Measurements from ENCODE around the gene ARID4B. TPM values are rescaled to one million over a fixed set of nuclear protein-coding genes. Genes with fewer than 3 reads are reported as not detected.

The ARID4B gene
- total RNA-seq, 1 experiment from 2014 or later, result 34.2 TPM

GRCh38 chr1:235169986-235170385 lies 158.0 kb downstream of the ARID4B start:
- H3K36me3 ChIP-seq (ENCODE audit: control insufficient read depth, insufficient read depth, low read length), result 0 out of 2 replicates have a peak, but pooled peaks cover 2% of the 10 kb centered on the region
- DNase-seq, result no peak
- intact Hi-C loops (cut with micrococcal nuclease; ENCODE audit: unreplicated experiment), result no loop called here
- no TSS peak for BruUV-seq (replicated peaks)
- no peak for TF ChIP-seq CTCF (IDR thresholded peaks at IDR 0.05; ENCODE audit: insufficient read depth in 1 of 2, low read depth in 1 of 2, low read length in 1 of 2, severe bottlenecking in 1 of 2, unreplicated experiment in 1 of 2)
- H3K4me1 Mint-ChIP-seq (ENCODE audit: low read depth, unreplicated experiment), result no peaks in the 10 kb centered on the region
- no peak overlapping the region for H3K4me3 Mint-ChIP-seq (ENCODE audit: unreplicated experiment)
- no peaks in the 10 kb centered on the region for H3K9me3 ChIP-seq
- ChIA-PET POLR2A (no interaction called here), CTCF (no interaction called here)
- no peaks in the 10 kb centered on the region for H3K27me3 Mint-ChIP-seq (ENCODE audit: insufficient read depth, unreplicated experiment)
- no peaks in the 10 kb centered on the region for H3K9me3 Mint-ChIP-seq (ENCODE audit: unreplicated experiment)
- H3K4me1 ChIP-seq, result no peaks in the 10 kb centered on the region
- no peak overlapping the region for H3K4me3 ChIP-seq (ENCODE audit: low read depth, low read length)
- H3K27me3 ChIP-seq (replicated peaks; ENCODE audit: control insufficient read depth, insufficient read depth, low read length), result no peaks in the 10 kb centered on the region
- peaks cover 69% of the 10 kb centered on the region for H3K36me3 Mint-ChIP-seq (ENCODE audit: insufficient read depth, unreplicated experiment)
- no peak overlapping the region for H3K27ac Mint-ChIP-seq (ENCODE audit: unreplicated experiment)

GRCh38 chr1:235168375-235168774 lies 159.6 kb downstream of the ARID4B start:
- Mint-ChIP-seq H3K36me3 (ENCODE audit: insufficient read depth, unreplicated experiment) (peaks cover 66% of the 10 kb centered on the region), H3K4me1 (ENCODE audit: low read depth, unreplicated experiment) (no peaks in the 10 kb centered on the region), H3K4me3 (ENCODE audit: unreplicated experiment) (no peak overlapping the region), H3K27ac (ENCODE audit: unreplicated experiment) (no peak overlapping the region), H3K27me3 (ENCODE audit: insufficient read depth, unreplicated experiment) (no peaks in the 10 kb centered on the region), H3K9me3 (ENCODE audit: unreplicated experiment) (no peaks in the 10 kb centered on the region)
- Histone ChIP-seq H3K4me3 (ENCODE audit: low read depth, low read length) (no peak overlapping the region), H3K9me3 (no peaks in the 10 kb centered on the region), H3K27me3 (replicated peaks; ENCODE audit: control insufficient read depth, insufficient read depth, low read length) (no peaks in the 10 kb centered on the region), H3K36me3 (ENCODE audit: control insufficient read depth, insufficient read depth, low read length) (0 out of 2 replicates have a peak, but pooled peaks cover 2% of the 10 kb centered on the region), H3K4me1 (no peaks in the 10 kb centered on the region)
- ChIA-PET POLR2A (interaction anchor here (0.6 kb wide), 1 partner anchor 59 kb away, joined by 3 read pairs; no protein-coding TSS in a partner anchor), CTCF (interaction anchor here (0.7 kb wide), 1 partner anchor 249 kb away, joined by 3 read pairs; no protein-coding TSS in a partner anchor)
- intact Hi-C loops (cut with micrococcal nuclease; ENCODE audit: unreplicated experiment), result no loop called here
- no TSS peak for BruUV-seq (replicated peaks)
- TF ChIP-seq CTCF (IDR thresholded peaks at IDR 0.05; ENCODE audit: insufficient read depth in 1 of 2, low read depth in 1 of 2, low read length in 1 of 2, severe bottlenecking in 1 of 2, unreplicated experiment in 1 of 2), result no peak
- DNase-seq, result no peak

- Mint-ChIP-seq H3K36me3 (ENCODE audit: insufficient read depth, unreplicated experiment) (peaks cover 32% of the 10 kb centered on the region), H3K27me3 (ENCODE audit: insufficient read depth, unreplicated experiment) (no peaks in the 10 kb centered on the region), H3K4me1 (ENCODE audit: low read depth, unreplicated experiment) (peaks cover 12% of the 10 kb centered on the region), H3K27ac (ENCODE audit: unreplicated experiment) (peak overlapping the region; percentile 99), H3K4me3 (ENCODE audit: unreplicated experiment) (peak overlapping the region; percentile 98), H3K9me3 (ENCODE audit: unreplicated experiment) (no peaks in the 10 kb centered on the region)
- POLR2A ChIA-PET, result no interaction called here
- Histone ChIP-seq H3K36me3 (ENCODE audit: control insufficient read depth, insufficient read depth, low read length) (peaks cover 4% of the 10 kb centered on the region; the same call in 1 of the 2 replicates), H3K9me3 (no peaks in the 10 kb centered on the region), H3K4me1 (0 out of 2 replicates have a peak, but pooled peaks cover 8% of the 10 kb centered on the region), H3K27me3 (replicated peaks; ENCODE audit: control insufficient read depth, insufficient read depth, low read length) (no peaks in the 10 kb centered on the region), H3K4me3 (ENCODE audit: low read depth, low read length) (peak overlapping the region; percentile 50)
- intact Hi-C loops (cut with micrococcal nuclease; ENCODE audit: unreplicated experiment), result loop anchor here (2.0 to 5.0 kb wide), 3 partner anchors 35 to 167 kb away; partner anchors contain the start of genes ARID4B, GGPS1 and TOMM20
- no peak for DNase-seq
- no TSS peak for BruUV-seq (replicated peaks)
- CTCF ChIA-PET, result interaction anchor here (1.4 kb wide), 1 partner anchor 254 kb away, joined by 6 read pairs; no protein-coding TSS in a partner anchor
- no peak for TF ChIP-seq CTCF (IDR thresholded peaks at IDR 0.05; ENCODE audit: insufficient read depth in 1 of 2, low read depth in 1 of 2, low read length in 1 of 2, severe bottlenecking in 1 of 2, unreplicated experiment in 1 of 2)
Observed at GRCh38 chr1:235161685-235162327, 166.2 kb downstream of the ARID4B start.
